Adrenal gland (tissue), 5 donors: ENCODE measurements around the gene KCNN3.

ENCODE experiments used
- POLR2A ChIP-seq, 2 donors: fragments of 450-650 bp; IDR thresholded peaks; one replicate each; pipeline ENCODE4 v1.6.1; 2017; ENCODE audit warnings: antibody characterized with exemption in 2 of 2, mild to moderate bottlenecking in 2 of 2, moderate library complexity in 1 of 2
- TF ChIP-seq, protein P1 (sequence below), 6 experiments: fragments of 450-650 bp in 4 of 6; fragments of 200-600 bp in 2 of 6; sonication (generic) in 1 of 6; IDR thresholded peaks; 1 replicate in 5 of 6; 2 replicates in 1 of 6; pipeline versions ENCODE4 v1.5.1 to v1.8.0; 2016 to 2021; ENCODE audit warnings: antibody characterized with exemption in 6 of 6, mild to moderate bottlenecking in 2 of 6, moderate library complexity in 1 of 6
- donor health status: DM: no; HTN: no; CAD: no.

DNA sequence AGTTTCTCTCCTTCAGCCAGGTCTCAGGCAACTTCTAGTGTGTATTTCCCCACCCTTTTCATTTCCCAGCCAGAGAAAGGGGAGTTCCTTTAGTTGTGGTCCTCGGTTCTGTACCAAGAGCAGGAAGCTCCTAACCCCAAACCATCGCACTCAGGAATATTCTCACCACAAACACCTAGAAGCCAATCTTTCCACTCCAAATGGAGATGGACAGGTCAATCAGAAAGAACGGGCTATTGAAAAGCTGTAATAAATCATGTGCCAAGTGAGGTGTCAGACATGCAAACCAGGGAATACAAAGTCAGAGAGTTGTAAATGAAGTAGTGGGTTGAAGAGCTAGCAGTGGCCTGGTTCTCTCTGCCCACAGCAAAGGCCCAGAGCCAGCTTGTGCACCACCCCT lies 77.2 kb downstream of the KCNN3 start:
- TF ChIP-seq, protein P1, sequence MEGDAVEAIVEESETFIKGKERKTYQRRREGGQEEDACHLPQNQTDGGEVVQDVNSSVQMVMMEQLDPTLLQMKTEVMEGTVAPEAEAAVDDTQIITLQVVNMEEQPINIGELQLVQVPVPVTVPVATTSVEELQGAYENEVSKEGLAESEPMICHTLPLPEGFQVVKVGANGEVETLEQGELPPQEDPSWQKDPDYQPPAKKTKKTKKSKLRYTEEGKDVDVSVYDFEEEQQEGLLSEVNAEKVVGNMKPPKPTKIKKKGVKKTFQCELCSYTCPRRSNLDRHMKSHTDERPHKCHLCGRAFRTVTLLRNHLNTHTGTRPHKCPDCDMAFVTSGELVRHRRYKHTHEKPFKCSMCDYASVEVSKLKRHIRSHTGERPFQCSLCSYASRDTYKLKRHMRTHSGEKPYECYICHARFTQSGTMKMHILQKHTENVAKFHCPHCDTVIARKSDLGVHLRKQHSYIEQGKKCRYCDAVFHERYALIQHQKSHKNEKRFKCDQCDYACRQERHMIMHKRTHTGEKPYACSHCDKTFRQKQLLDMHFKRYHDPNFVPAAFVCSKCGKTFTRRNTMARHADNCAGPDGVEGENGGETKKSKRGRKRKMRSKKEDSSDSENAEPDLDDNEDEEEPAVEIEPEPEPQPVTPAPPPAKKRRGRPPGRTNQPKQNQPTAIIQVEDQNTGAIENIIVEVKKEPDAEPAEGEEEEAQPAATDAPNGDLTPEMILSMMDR (IDR thresholded peaks at IDR 0.05), result no peak
- TF ChIP-seq POLR2A (IDR thresholded peaks at IDR 0.05), result no peak
